CD14-positive monocyte (primary cell): ENCODE data around the gene OBSCN. TPM values are rescaled to one million over a fixed set of nuclear protein-coding genes. Genes with fewer than 3 reads are reported as not detected.

Source experiments
- DNase-seq, 3 donors: peaks; one replicate each; pipeline ENCODE4 v3.0.0-alpha.2; 2011 to 2022
- H2AFZ ChIP-seq: 2 replicates; pipeline ENCODE4 v1.6.0; 2012; ENCODE audit warnings: mild to moderate bottlenecking, low read depth, low read length, inconsistent platforms; ENCODE audit not compliant: insufficient read depth, poor library complexity, severe bottlenecking
- H3K27ac ChIP-seq, 2 donors: 1 replicate in 1 of 2; 2 replicates in 1 of 2; pipeline ENCODE4 v1.5.1; 2012 to 2013; ENCODE audit warnings: low read length in 2 of 2, control low read depth in 1 of 2, inconsistent platforms in 1 of 2, low read depth in 1 of 2, mild to moderate bottlenecking in 1 of 2
- H3K27me3 ChIP-seq, 2 donors: one replicate each; pipeline versions ENCODE4 v1.6.0 to v1.6.1; 2011 to 2013; ENCODE audit warnings: low read length in 2 of 2; ENCODE audit not compliant: control insufficient read depth in 2 of 2, insufficient read depth in 2 of 2
- H3K36me3 ChIP-seq, 2 donors: replicated peaks in 1 of 2; 1 replicate in 1 of 2; 2 replicates in 1 of 2; pipeline versions ENCODE4 v1.5.1 to v1.6.1; 2012 to 2013; ENCODE audit warnings: low read length in 2 of 2, control low read depth in 1 of 2, inconsistent platforms in 1 of 2, mild to moderate bottlenecking in 1 of 2; ENCODE audit not compliant: insufficient read depth in 2 of 2, control insufficient read depth in 1 of 2
- H3K4me1 ChIP-seq, 2 donors: 1 replicate in 1 of 2; 2 replicates in 1 of 2; pipeline versions ENCODE4 v1.5.1 to v1.6.1; 2012 to 2013; ENCODE audit warnings: low read length in 2 of 2, control low read depth in 1 of 2, inconsistent platforms in 1 of 2, mild to moderate bottlenecking in 1 of 2, moderate library complexity in 1 of 2; ENCODE audit not compliant: insufficient read depth in 2 of 2, control insufficient read depth in 1 of 2
- H3K4me2 ChIP-seq: replicated peaks from 2 replicates; pipeline ENCODE3; 2012; ENCODE audit warnings: low read length, moderate library complexity, mild to moderate bottlenecking; ENCODE audit not compliant: poor library complexity, severe bottlenecking; ENCODE audit errors: extremely low read depth
- H3K4me3 ChIP-seq, 3 experiments: fragments of 200-600 bp in 1 of 3; sonication (generic) in 1 of 3; replicated peaks in 1 of 3; 1 replicate in 2 of 3; 2 replicates in 1 of 3; pipeline ENCODE4 v1.5.1; 2011 to 2013; ENCODE audit warnings: low read length in 3 of 3, mild to moderate bottlenecking in 3 of 3, control low read depth in 2 of 3, low read depth in 2 of 3, inconsistent platforms in 1 of 3, moderate library complexity in 1 of 3
- H3K79me2 ChIP-seq: 2 replicates; pipeline ENCODE4 v1.6.0; 2012; ENCODE audit warnings: mild to moderate bottlenecking, control low read depth, inconsistent platforms, low read length, moderate library complexity; ENCODE audit not compliant: insufficient read depth
- H3K9ac ChIP-seq: 2 replicates; pipeline ENCODE4 v1.6.0; 2017; ENCODE audit warnings: low read length, mild to moderate bottlenecking; ENCODE audit not compliant: insufficient read depth, poor library complexity, severe bottlenecking
- H3K9me3 ChIP-seq, 2 donors: replicated peaks in 1 of 2; 1 replicate in 1 of 2; 2 replicates in 1 of 2; pipeline versions ENCODE4 v1.5.1 to v1.6.1; 2012 to 2013; ENCODE audit warnings: low read length in 2 of 2, control low read depth in 1 of 2; ENCODE audit not compliant: control insufficient read depth in 1 of 2, insufficient read depth in 1 of 2
- H4K20me1 ChIP-seq: 2 replicates; pipeline ENCODE4 v1.6.0; 2012; ENCODE audit warnings: mild to moderate bottlenecking, low read length, control low read depth, moderate library complexity; ENCODE audit not compliant: insufficient read depth
- H3K27ac Mint-ChIP-seq, 7 donors: one replicate each; pipeline ENCODE4 v1.8.0; 2020; ENCODE audit warnings: mild to moderate bottlenecking in 7 of 7, mixed read lengths in 7 of 7, moderate library complexity in 6 of 7, inconsistent platforms in 2 of 7
- H3K27me3 Mint-ChIP-seq, 3 donors: one replicate each; pipeline ENCODE4 v1.8.0; 2021 to 2022; ENCODE audit warnings: low read depth in 3 of 3, mild to moderate bottlenecking in 3 of 3, mixed read lengths in 3 of 3, moderate library complexity in 3 of 3, inconsistent platforms in 1 of 3
- H3K36me3 Mint-ChIP-seq, 2 donors: one replicate each; pipeline ENCODE4 v1.8.0; 2020; ENCODE audit warnings: mixed read lengths in 2 of 2, inconsistent platforms in 1 of 2, mild to moderate bottlenecking in 1 of 2
- H3K4me1 Mint-ChIP-seq: one replicate; pipeline ENCODE4 v1.8.0; 2020; ENCODE audit warnings: mild to moderate bottlenecking, mixed read lengths
- H3K4me3 Mint-ChIP-seq, 2 donors: one replicate each; pipeline ENCODE4 v1.8.0; 2020; ENCODE audit warnings: mild to moderate bottlenecking in 2 of 2, mixed read lengths in 2 of 2, moderate library complexity in 1 of 2
- H3K9me3 Mint-ChIP-seq, 7 donors: one replicate each; pipeline ENCODE4 v1.8.0; 2020 to 2022; ENCODE audit warnings: mixed read lengths in 7 of 7, mild to moderate bottlenecking in 6 of 7, moderate library complexity in 6 of 7, inconsistent platforms in 2 of 7
- whole genome bisulfite sequencing: methylation state at CpG from one replicate; pipeline ENCODE4 v1.1.5; 2013; ENCODE audit warnings: missing lambda C conversion rate; ENCODE audit not compliant: insufficient coverage; 5-methylcytosine and 5-hydroxymethylcytosine counted together
- intact Hi-C, 2 donors: fragments of 100-400 bp; cut with micrococcal nuclease; formaldehyde crosslinking; loops; one replicate each; pipeline versions ENCODE4 v1.15.0 to v1.15.1; 2023
- polyA plus RNA-seq, 3 donors: library from polyadenylated mRNA; depleted of rRNA in 1 of 3; unstranded in 2 of 3; stranded (reverse) in 1 of 3; fragments of 300-500 nt in 2 of 3; fragments of >200 nt in 1 of 3; fragmentation: Illumina TruSeq in 2 of 3; gene quantifications; 1 replicate in 2 of 3; 2 replicates in 1 of 3; pipeline ENCODE4 v1.2.3, GENCODE V29; 2012 to 2021
- TF ChIP-seq, protein P1 (sequence below): fragments of 200-600 bp; IDR thresholded peaks from one replicate; pipeline ENCODE4 v1.8.0; 2022; ENCODE audit warnings: antibody characterized with exemption, mild to moderate bottlenecking

The OBSCN gene
- polyA plus RNA-seq, 3 donors: 0.57 to 1.5 (median 0.76) TPM

DNA sequence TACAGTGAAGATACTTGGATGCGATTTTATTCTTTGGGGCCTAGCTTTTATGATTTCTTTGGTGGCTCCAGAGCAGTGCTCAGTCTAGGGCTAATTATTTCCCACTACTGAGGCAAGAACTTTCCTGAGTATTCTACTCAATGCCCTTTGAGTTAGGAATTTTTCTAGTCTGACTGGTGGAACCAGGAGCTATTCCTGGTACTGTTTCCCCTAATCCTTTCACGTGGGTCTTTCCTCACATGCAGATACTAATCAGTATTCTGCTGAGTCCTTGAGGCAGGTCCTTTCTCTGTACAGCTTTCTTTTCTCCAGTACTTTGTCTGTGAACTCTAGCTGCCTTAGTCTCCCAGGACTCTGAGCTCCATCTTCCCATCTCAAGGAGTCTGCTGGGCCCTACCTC, 122.0 kb downstream of the OBSCN start:
- no peaks in the 10 kb centered on the region for H3K9me3 ChIP-seq
- Mint-ChIP-seq H3K27ac (no peak overlapping the region), H3K36me3 (no peaks in the 10 kb centered on the region), H3K4me1 (no peaks in the 10 kb centered on the region), H3K4me3 (no peak overlapping the region), H3K27me3 (peaks cover 0 to 4% (median 1%) of the 10 kb centered on the region in 3 donors), H3K9me3 (peaks cover 0 to 1% (median 0%) of the 10 kb centered on the region in 7 donors)
- no peak overlapping the region for H3K9ac ChIP-seq
- no peak overlapping the region for H2AFZ ChIP-seq
- H3K4me1 ChIP-seq: no peaks in the 10 kb centered on the region
- H3K36me3 ChIP-seq: no peaks in the 10 kb centered on the region
- TF ChIP-seq, protein P1, sequence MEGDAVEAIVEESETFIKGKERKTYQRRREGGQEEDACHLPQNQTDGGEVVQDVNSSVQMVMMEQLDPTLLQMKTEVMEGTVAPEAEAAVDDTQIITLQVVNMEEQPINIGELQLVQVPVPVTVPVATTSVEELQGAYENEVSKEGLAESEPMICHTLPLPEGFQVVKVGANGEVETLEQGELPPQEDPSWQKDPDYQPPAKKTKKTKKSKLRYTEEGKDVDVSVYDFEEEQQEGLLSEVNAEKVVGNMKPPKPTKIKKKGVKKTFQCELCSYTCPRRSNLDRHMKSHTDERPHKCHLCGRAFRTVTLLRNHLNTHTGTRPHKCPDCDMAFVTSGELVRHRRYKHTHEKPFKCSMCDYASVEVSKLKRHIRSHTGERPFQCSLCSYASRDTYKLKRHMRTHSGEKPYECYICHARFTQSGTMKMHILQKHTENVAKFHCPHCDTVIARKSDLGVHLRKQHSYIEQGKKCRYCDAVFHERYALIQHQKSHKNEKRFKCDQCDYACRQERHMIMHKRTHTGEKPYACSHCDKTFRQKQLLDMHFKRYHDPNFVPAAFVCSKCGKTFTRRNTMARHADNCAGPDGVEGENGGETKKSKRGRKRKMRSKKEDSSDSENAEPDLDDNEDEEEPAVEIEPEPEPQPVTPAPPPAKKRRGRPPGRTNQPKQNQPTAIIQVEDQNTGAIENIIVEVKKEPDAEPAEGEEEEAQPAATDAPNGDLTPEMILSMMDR: no peak
- H3K4me2 ChIP-seq: no peak overlapping the region
- H3K27ac ChIP-seq: no peak overlapping the region
- no peaks in the 10 kb centered on the region for H4K20me1 ChIP-seq
- DNase-seq: no peak
- no peak overlapping the region for H3K4me3 ChIP-seq
- no peaks in the 10 kb centered on the region for H3K79me2 ChIP-seq
- 80% methylated on average over 1 of the region's 2 CpGs for WGBS
- intact Hi-C loops: no loop called here
- no peaks in the 10 kb centered on the region for H3K27me3 ChIP-seq

DNA sequence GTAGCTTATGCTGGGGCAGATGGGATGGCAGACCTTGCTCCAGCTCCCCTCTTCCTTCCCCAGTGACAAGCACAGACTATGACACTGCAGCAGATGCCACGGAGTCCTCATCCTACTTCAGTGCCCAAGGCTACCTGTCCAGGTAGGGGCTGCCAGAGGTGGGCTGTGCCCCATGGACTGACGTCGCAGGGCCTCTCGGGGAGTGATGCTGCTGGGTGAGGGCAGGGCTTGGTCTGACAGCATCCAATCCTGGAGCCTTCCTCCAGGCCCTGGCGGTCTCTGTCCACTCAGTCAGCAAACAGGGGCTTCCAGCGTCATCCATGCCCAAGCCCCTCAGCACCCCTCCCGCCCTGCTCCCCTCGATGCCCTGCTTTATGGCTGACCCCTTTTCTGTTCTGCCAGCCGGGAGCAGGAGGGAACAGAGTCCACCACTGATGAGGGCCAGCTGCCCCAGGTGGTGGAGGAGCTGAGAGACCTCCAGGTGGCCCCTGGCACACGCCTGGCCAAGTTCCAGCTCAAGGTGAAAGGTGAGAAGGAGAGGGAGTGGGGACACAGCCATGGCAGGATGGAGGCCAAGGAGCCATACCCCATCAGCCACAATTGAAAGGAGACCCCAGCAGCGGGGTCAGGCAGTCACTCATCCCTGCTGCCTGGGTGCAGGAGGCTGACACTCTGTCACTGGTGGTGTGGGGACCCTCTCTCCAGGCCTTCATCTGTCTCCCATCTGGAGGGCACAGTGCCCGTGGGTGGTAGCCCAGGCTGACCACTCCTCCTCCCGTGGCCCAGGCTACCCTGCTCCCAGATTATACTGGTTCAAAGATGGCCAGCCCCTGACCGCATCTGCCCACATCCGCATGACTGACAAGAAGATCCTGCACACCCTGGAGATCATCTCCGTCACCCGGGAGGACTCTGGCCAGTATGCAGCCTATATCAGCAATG, 125.2 kb downstream of the OBSCN start:
- intact Hi-C loops: no loop called here

More for the DNA sequence above, 125.2 kb downstream of the OBSCN start:
- Histone ChIP-seq H3K79me2 (no peaks in the 10 kb centered on the region), H2AFZ (no peak overlapping the region), H3K36me3 (no peaks in the 10 kb centered on the region), H3K9ac (no peak overlapping the region), H3K27ac (no peak overlapping the region), H3K4me3 (no peak overlapping the region), H4K20me1 (no peaks in the 10 kb centered on the region), H3K4me1 (no peaks in the 10 kb centered on the region), H3K27me3 (no peaks in the 10 kb centered on the region), H3K9me3 (no peaks in the 10 kb centered on the region), H3K4me2 (no peak overlapping the region)
- Mint-ChIP-seq H3K4me3 (peak overlapping the region in 1 of 2 donors; percentile 28), H3K27me3 (peaks cover 0 to 2% (median 1%) of the 10 kb centered on the region in 3 donors), H3K4me1 (no peaks in the 10 kb centered on the region), H3K36me3 (no peaks in the 10 kb centered on the region), H3K9me3 (peaks cover 0 to 1% (median 0%) of the 10 kb centered on the region in 7 donors), H3K27ac (peak overlapping the region in 1 of 7 donors; percentile 43)
- no peak for DNase-seq
- 99% methylated on average over 12 of the region's 17 CpGs for WGBS
- TF ChIP-seq, protein P1: no peak
